ENCODE measurements around the gene BAZ2B.

DNA sequence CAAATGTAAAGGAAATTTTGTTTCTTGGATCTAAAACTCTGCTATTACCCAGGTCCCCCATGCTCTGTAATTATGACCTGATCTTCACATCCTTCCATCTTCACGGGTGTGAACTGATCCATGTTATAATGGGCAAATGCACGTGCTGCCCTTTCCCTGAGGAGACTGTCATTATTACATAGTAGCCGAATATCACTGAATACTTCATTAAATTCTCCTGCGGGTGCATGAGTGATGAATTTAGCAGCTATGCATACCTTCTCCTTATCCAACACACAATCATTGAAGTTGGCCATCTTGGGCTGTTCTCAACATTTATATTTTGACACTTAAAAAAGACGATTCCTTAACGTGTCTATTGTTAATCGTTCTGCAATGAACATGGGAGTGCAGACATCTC lies 153.4 kb downstream of the BAZ2B start:
- TF ChIP-seq POLR2AphosphoS5 (IDR thresholded peaks at IDR 0.05; ENCODE audit: low read depth, low read length) = no peak
- no peak for TF ChIP-seq POLR2A (IDR thresholded peaks at IDR 0.05; ENCODE audit: low read depth, low read length)
- no peak for TF ChIP-seq TAF1 (IDR thresholded peaks at IDR 0.05; ENCODE audit: low read depth, low read length)
